HepG2 (cell line): ENCODE measurements around the gene ZNF530. TPM values are rescaled to one million over a fixed set of nuclear protein-coding genes. Genes with fewer than 3 reads are reported as not detected.
A peak's percentile ranks its signal among the peaks of the same experiment; 100 is the strongest.

Source experiments
- ARNTL ChIP-seq: sonication (generic); formaldehyde crosslinking; IDR thresholded peaks from 2 replicates; pipeline ENCODE4 v1.4.0; 2020; ENCODE audit warnings: mild to moderate bottlenecking, missing genetic modification reagents
- KDM1A ChIP-seq: IDR thresholded peaks from 2 replicates; pipeline ENCODE4 v1.6.1; 2016; ENCODE audit warnings: missing compliant biosample characterization
- KDM5A ChIP-seq: fragments of 200-600 bp; sonication (generic); IDR thresholded peaks from 2 replicates; pipeline ENCODE4 v1.7.0; 2018; ENCODE audit warnings: antibody characterized with exemption, mild to moderate bottlenecking, low read length, borderline replicate concordance
- MED1 ChIP-seq: sonication (generic); formaldehyde crosslinking; IDR thresholded peaks from 2 replicates; pipeline ENCODE4 v1.4.0; 2020; ENCODE audit warnings: missing genetic modification reagents
- MED13 ChIP-seq: sonication (generic); formaldehyde crosslinking; IDR thresholded peaks from 2 replicates; pipeline ENCODE4 v1.5.0; 2020; ENCODE audit warnings: missing genetic modification reagents
- MTA3 ChIP-seq: sonication (generic); formaldehyde crosslinking; IDR thresholded peaks from 2 replicates; pipeline ENCODE4 v1.4.0; 2020; ENCODE audit warnings: missing genetic modification reagents
- NRL ChIP-seq: sonication (generic); formaldehyde crosslinking; IDR thresholded peaks from 2 replicates; pipeline ENCODE4 v1.5.0; 2020; ENCODE audit warnings: missing genetic modification reagents, mild to moderate bottlenecking, moderate library complexity, borderline replicate concordance
- ONECUT2 ChIP-seq: sonication (generic); formaldehyde crosslinking; IDR thresholded peaks from 2 replicates; pipeline ENCODE4 v1.4.0; 2020; ENCODE audit warnings: missing genetic modification reagents
- PHF5A ChIP-seq: IDR thresholded peaks from one replicate; pipeline ENCODE4 v1.6.1; 2018; ENCODE audit warnings: low read depth, missing genetic modification reagents; ENCODE audit not compliant: unreplicated experiment
- POLR2A ChIP-seq, 2 experiments: IDR thresholded peaks; 2 replicates each; pipeline ENCODE4 v1.6.1; 2011; ENCODE audit warnings: low read depth in 2 of 2, low read length in 2 of 2, mild to moderate bottlenecking in 1 of 2, moderate library complexity in 1 of 2; ENCODE audit not compliant: insufficient read depth in 1 of 2
- PPARG ChIP-seq: conservative IDR thresholded peaks from 2 replicates; pipeline ENCODE4 v1.6.1; 2016; ENCODE audit warnings: missing biosample characterization, missing genetic modification reagents
- RELA ChIP-seq: sonication (generic); formaldehyde crosslinking; IDR thresholded peaks from 2 replicates; pipeline ENCODE4 v1.4.0; 2020; ENCODE audit warnings: missing genetic modification reagents
- SRSF4 ChIP-seq: fragments of 200-400 bp; formaldehyde crosslinking; IDR thresholded peaks from one replicate; pipeline ENCODE4 v1.6.1; 2018; ENCODE audit warnings: mild to moderate bottlenecking, low read depth, low read length, moderate library complexity; ENCODE audit not compliant: poor library complexity, severe bottlenecking
- YEATS2 ChIP-seq: sonication (generic); formaldehyde crosslinking; IDR thresholded peaks from 2 replicates; pipeline ENCODE4 v1.4.0; 2020; ENCODE audit warnings: missing genetic modification reagents, borderline replicate concordance
- ZBTB34 ChIP-seq: sonication (generic); formaldehyde crosslinking; IDR thresholded peaks from 2 replicates; pipeline ENCODE4 v1.8.0; 2022; ENCODE audit warnings: mild to moderate bottlenecking, missing genetic modification reagents
- ZFP37 ChIP-seq: sonication (generic); formaldehyde crosslinking; IDR thresholded peaks from 2 replicates; pipeline ENCODE4 v1.4.0; 2020; ENCODE audit warnings: missing genetic modification reagents, borderline replicate concordance
- ZNF101 ChIP-seq: sonication (generic); formaldehyde crosslinking; IDR thresholded peaks from 2 replicates; pipeline ENCODE4 v1.4.0; 2020; ENCODE audit warnings: mild to moderate bottlenecking, low read depth, missing genetic modification reagents, borderline replicate concordance
- ZNF205 ChIP-seq: IDR thresholded peaks from 2 replicates; pipeline ENCODE4 v1.6.1; 2018; ENCODE audit warnings: missing biosample characterization, missing genetic modification reagents
- ZNF33B ChIP-seq: sonication (generic); formaldehyde crosslinking; IDR thresholded peaks from 2 replicates; pipeline ENCODE4 v1.5.1; 2020; ENCODE audit warnings: mild to moderate bottlenecking, missing genetic modification reagents
- ZNF773 ChIP-seq: sonication (generic); formaldehyde crosslinking; IDR thresholded peaks from 2 replicates; pipeline ENCODE4 v1.4.0; 2020; ENCODE audit warnings: missing genetic modification reagents, borderline replicate concordance
- ZNF83 ChIP-seq: sonication (generic); formaldehyde crosslinking; IDR thresholded peaks from 2 replicates; pipeline ENCODE4 v1.4.0; 2020; ENCODE audit warnings: missing genetic modification reagents, mild to moderate bottlenecking, borderline replicate concordance
- ZNF883 ChIP-seq: sonication (generic); formaldehyde crosslinking; IDR thresholded peaks from 2 replicates; pipeline ENCODE4 v1.5.1; 2020; ENCODE audit warnings: mild to moderate bottlenecking, missing genetic modification reagents; ENCODE audit errors: not compliant biosample characterization
- ZSCAN12 ChIP-seq: sonication (generic); formaldehyde crosslinking; IDR thresholded peaks from 2 replicates; pipeline ENCODE4 v1.9.0; 2021; ENCODE audit warnings: mild to moderate bottlenecking, missing genetic modification reagents
- polyA plus RNA-seq, 8 experiments: library from polyadenylated mRNA; depleted of rRNA in 3 of 8; stranded (reverse) in 7 of 8; unstranded in 1 of 8; fragments of >200 nt; fragmentation: Illumina TruSeq in 4 of 8; extraction: Trizol in 4 of 8; gene quantifications; 2 replicates each; pipeline versions ENCODE4 v1.2.1 to v1.2.3, GENCODE V29; 2011 to 2016; ENCODE audit warnings: low read depth in 4 of 8, missing spikeins in 1 of 8, mixed read lengths in 1 of 8; ENCODE audit not compliant: insufficient read depth in 1 of 8
- total RNA-seq, 5 experiments: library from RNA; depleted of rRNA; stranded (reverse); fragments of >200 nt; fragmentation: Illumina TruSeq; extraction: Trizol; gene quantifications; 2 replicates each; pipeline ENCODE4 v1.2.3, GENCODE V29; 2016; ENCODE audit warnings: low read depth in 1 of 5
- TF ChIP-seq, protein P1 (sequence below): sonication (generic); formaldehyde crosslinking; IDR thresholded peaks from 2 replicates; pipeline ENCODE4 v1.5.0; 2020; ENCODE audit warnings: mild to moderate bottlenecking, missing genetic modification reagents
- TF ChIP-seq, protein P2 (sequence below): sonication (generic); formaldehyde crosslinking; conservative IDR thresholded peaks from 2 replicates; pipeline ENCODE4 v1.8.1; 2023; ENCODE audit warnings: missing genetic modification reagents
- TF ChIP-seq, protein P3 (sequence below): sonication (generic); formaldehyde crosslinking; IDR thresholded peaks from 2 replicates; pipeline ENCODE4 v1.5.0; 2020; ENCODE audit warnings: mild to moderate bottlenecking, missing genetic modification reagents, moderate library complexity

ZNF530 gene
- total and polyA plus RNA-seq, 2 of the 13 experiments (the other 11 are each of a cell fraction or from before 2014, with no cell fraction given) = 1.1 to 7.8 TPM

- TF ChIP-seq PHF5A (no peak), YEATS2 (peak; percentile 86), ZNF883 (CRISPR knock-in tag) (peak; percentile 65), ZSCAN12 (CRISPR knock-in tag) (no peak), SRSF4 (no peak), ZNF33B (no peak), MTA3 (no peak), ZNF83 (CRISPR knock-in tag) (no peak), ZFP37 (CRISPR knock-in tag) (no peak), KDM5A (peak; percentile 92), NRL (CRISPR knock-in tag) (0 out of 2 replicates have a peak, but pooled peaks have one; percentile 27), POLR2A (IDR thresholded peaks at IDR 0.05; ENCODE audit: insufficient read depth in 1 of 2, low read depth in 2 of 2, low read length in 2 of 2) (no peak; a peak in 1 of 4 replicates), ZNF101 (no peak), ONECUT2 (CRISPR knock-in tag) (no peak), PPARG (no peak; the same call in 1 of the 2 replicates), MED1 (peak; percentile 58), ZBTB34 (no peak), ZNF773 (no peak), KDM1A (CRISPR knock-in tag) (no peak), ZNF205 (CRISPR knock-in tag) (peak; percentile 94), ARNTL (CRISPR knock-in tag) (peak; percentile 38; the same call in 1 of the 2 replicates), RELA (CRISPR knock-in tag) (no peak), MED13 (CRISPR knock-in tag) (no peak)
- TF ChIP-seq, protein P1, sequence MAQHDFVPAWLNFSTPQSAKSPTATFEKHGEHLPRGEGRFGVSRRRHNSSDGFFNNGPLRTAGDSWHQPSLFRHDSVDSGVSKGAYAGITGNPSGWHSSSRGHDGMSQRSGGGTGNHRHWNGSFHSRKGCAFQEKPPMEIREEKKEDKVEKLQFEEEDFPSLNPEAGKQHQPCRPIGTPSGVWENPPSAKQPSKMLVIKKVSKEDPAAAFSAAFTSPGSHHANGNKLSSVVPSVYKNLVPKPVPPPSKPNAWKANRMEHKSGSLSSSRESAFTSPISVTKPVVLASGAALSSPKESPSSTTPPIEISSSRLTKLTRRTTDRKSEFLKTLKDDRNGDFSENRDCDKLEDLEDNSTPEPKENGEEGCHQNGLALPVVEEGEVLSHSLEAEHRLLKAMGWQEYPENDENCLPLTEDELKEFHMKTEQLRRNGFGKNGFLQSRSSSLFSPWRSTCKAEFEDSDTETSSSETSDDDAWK (CRISPR knock-in tag) = no peak
- TF ChIP-seq, protein P2, sequence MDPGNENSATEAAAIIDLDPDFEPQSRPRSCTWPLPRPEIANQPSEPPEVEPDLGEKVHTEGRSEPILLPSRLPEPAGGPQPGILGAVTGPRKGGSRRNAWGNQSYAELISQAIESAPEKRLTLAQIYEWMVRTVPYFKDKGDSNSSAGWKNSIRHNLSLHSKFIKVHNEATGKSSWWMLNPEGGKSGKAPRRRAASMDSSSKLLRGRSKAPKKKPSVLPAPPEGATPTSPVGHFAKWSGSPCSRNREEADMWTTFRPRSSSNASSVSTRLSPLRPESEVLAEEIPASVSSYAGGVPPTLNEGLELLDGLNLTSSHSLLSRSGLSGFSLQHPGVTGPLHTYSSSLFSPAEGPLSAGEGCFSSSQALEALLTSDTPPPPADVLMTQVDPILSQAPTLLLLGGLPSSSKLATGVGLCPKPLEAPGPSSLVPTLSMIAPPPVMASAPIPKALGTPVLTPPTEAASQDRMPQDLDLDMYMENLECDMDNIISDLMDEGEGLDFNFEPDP (CRISPR knock-in tag) = no peak
- TF ChIP-seq, protein P3, sequence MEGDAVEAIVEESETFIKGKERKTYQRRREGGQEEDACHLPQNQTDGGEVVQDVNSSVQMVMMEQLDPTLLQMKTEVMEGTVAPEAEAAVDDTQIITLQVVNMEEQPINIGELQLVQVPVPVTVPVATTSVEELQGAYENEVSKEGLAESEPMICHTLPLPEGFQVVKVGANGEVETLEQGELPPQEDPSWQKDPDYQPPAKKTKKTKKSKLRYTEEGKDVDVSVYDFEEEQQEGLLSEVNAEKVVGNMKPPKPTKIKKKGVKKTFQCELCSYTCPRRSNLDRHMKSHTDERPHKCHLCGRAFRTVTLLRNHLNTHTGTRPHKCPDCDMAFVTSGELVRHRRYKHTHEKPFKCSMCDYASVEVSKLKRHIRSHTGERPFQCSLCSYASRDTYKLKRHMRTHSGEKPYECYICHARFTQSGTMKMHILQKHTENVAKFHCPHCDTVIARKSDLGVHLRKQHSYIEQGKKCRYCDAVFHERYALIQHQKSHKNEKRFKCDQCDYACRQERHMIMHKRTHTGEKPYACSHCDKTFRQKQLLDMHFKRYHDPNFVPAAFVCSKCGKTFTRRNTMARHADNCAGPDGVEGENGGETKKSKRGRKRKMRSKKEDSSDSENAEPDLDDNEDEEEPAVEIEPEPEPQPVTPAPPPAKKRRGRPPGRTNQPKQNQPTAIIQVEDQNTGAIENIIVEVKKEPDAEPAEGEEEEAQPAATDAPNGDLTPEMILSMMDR = peak; percentile 80
Observed at GRCh38 chr19:57578487-57579205, 21.0 kb upstream of the ZNF530 start, which contains the start of gene ZNF416 (continued).
